ENCODE results near the gene NOXO1.
"Not testable (repeated sequence)": the region's sequence is repeated elsewhere in the genome, so short reads cannot be mapped to it uniquely, and the experiment has no call there.

Gene NOXO1

GRCh38 chr16:1941162-1942046 is 39.9 kb downstream of the NOXO1 start:
- H3K27ac Mint-ChIP-seq: no peak overlapping the region
- H3K36me3 Mint-ChIP-seq (ENCODE audit: low read depth): peaks cover 7% of the 10 kb centered on the region
- no peaks in the 10 kb centered on the region for H3K27me3 Mint-ChIP-seq (ENCODE audit: low read depth)
- peak overlapping the region; percentile 84 for H3K4me3 Mint-ChIP-seq
- no peaks in the 10 kb centered on the region for H3K9me3 Mint-ChIP-seq
- peaks cover 17% of the 10 kb centered on the region for H3K4me1 Mint-ChIP-seq (ENCODE audit: low read depth)

GRCh38 chr16:1940273-1941161 is 40.8 kb downstream of the NOXO1 start:
- Mint-ChIP-seq H3K4me1 (ENCODE audit: low read depth) (peaks cover 17% of the 10 kb centered on the region), H3K9me3 (no peaks in the 10 kb centered on the region), H3K27me3 (ENCODE audit: low read depth) (no peaks in the 10 kb centered on the region), H3K36me3 (ENCODE audit: low read depth) (peaks cover 7% of the 10 kb centered on the region), H3K27ac (no peak overlapping the region), H3K4me3 (no peak overlapping the region)

- H3K27ac Mint-ChIP-seq; H3K9me3 Mint-ChIP-seq; H3K4me3 Mint-ChIP-seq; H3K27me3 Mint-ChIP-seq (ENCODE audit: low read depth); H3K36me3 Mint-ChIP-seq (ENCODE audit: low read depth): not testable (repeated sequence)
- H3K4me1 Mint-ChIP-seq (ENCODE audit: low read depth): peaks cover 17% of the 10 kb centered on the region
Measured at GRCh38 chr16:1939833-1940232, 41.4 kb downstream of the NOXO1 start.

DNA sequence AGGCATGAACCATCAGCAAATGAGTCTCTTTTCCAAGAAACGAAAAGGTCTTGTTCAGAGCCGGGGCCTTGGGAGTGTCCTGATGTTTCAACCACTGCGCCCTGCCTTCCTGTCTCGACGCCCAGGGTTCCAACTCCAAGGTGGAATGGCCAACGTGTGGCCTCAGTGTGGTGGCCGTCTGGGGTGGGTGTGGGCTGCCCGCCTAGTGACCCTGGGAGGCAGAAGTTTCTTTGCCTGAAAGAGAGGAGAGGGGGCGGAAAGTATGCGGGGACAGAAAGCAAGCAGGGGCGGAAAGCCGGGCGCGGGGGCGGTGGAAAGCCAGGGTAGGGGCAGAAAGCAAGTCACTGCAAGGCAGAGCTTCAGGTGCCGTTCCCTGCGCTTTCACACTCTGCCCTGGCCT is 42.4 kb downstream of the NOXO1 start:
- no peak overlapping the region for H3K4me3 Mint-ChIP-seq
- peaks cover 14% of the 10 kb centered on the region for H3K4me1 Mint-ChIP-seq (ENCODE audit: low read depth)
- no peaks in the 10 kb centered on the region for H3K9me3 Mint-ChIP-seq

GRCh38 chr16:1938316-1938715 is 43.0 kb downstream of the NOXO1 start:
- H3K4me3 Mint-ChIP-seq: no peak overlapping the region
- no peaks in the 10 kb centered on the region for H3K9me3 Mint-ChIP-seq
- no peaks in the 10 kb centered on the region for H3K27me3 Mint-ChIP-seq (ENCODE audit: low read depth)
- peaks cover 7% of the 10 kb centered on the region for H3K36me3 Mint-ChIP-seq (ENCODE audit: low read depth)
- H3K27ac Mint-ChIP-seq: no peak overlapping the region
- peaks cover 11% of the 10 kb centered on the region for H3K4me1 Mint-ChIP-seq (ENCODE audit: low read depth)

More for the DNA sequence above, 42.4 kb downstream of the NOXO1 start:
- peaks cover 7% of the 10 kb centered on the region for H3K36me3 Mint-ChIP-seq (ENCODE audit: low read depth)
- H3K27ac Mint-ChIP-seq: no peak overlapping the region
- H3K27me3 Mint-ChIP-seq (ENCODE audit: low read depth): no peaks in the 10 kb centered on the region

- peaks cover 7% of the 10 kb centered on the region for H3K36me3 Mint-ChIP-seq (ENCODE audit: low read depth)
- no peaks in the 10 kb centered on the region for H3K27me3 Mint-ChIP-seq (ENCODE audit: low read depth)
- no peak overlapping the region for H3K27ac Mint-ChIP-seq
- peaks cover 9% of the 10 kb centered on the region for H3K4me1 Mint-ChIP-seq (ENCODE audit: low read depth)
- H3K9me3 Mint-ChIP-seq: no peaks in the 10 kb centered on the region
- H3K4me3 Mint-ChIP-seq: no peak overlapping the region
Measured at GRCh38 chr16:1936945-1937479, 44.3 kb downstream of the NOXO1 start.

- H3K4me3 Mint-ChIP-seq: no peak overlapping the region
- H3K27ac Mint-ChIP-seq: no peak overlapping the region
- H3K27me3 Mint-ChIP-seq (ENCODE audit: low read depth): peaks cover 6% of the 10 kb centered on the region
- H3K36me3 Mint-ChIP-seq (ENCODE audit: low read depth): peaks cover 3% of the 10 kb centered on the region
- H3K9me3 Mint-ChIP-seq: no peaks in the 10 kb centered on the region
- peaks cover 2% of the 10 kb centered on the region for H3K4me1 Mint-ChIP-seq (ENCODE audit: low read depth)
Measured at GRCh38 chr16:1933097-1933661, 48.1 kb downstream of the NOXO1 start.

DNA sequence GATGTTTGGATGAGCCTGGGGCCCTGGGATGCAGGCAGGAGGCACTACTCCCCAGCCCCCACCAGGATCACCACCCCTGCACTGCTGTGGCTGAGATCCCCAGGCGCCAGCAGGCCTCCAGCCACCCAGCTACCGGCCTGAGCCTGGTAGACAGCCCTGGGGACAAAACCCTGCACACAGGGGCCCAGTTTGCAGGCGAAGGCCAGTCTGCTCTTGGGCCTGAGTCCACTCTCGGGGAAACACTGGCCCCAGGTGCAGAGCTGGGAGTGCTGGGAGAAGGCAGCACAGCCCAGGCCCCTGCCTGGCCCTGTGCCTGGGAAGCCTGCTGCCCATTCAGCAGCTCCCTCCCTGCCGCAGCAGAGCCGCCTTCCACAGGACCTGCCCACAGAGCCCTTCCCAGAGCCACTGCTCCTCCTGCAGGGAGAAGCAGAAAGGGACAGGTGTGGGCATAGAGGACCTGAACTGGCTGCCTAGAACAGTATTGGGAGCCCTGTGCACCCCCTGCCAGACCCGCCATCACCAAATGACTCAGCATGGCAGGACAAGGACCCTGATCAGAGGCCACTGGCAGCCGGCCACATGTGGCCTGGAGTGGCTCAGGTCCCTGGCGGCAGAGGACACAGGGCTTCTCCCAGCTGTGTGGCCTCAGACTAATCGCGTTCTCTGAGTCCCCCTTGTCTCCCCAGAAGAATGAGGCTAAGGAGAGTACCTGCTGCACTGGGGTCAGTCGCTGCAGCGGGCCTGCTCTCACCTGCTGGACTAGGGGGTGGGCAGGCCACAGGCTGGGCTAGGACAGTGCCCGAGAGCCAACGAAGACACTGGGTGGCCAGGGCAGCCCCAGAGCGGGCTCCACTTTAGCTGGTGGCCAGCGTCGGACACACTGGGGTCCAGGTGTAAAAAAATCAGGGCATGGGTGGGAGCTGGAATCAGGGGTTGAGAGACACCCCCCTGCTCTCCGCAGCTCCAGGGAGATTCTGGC is 48.9 kb downstream of the NOXO1 start:
- peaks cover 2% of the 10 kb centered on the region for H3K4me1 Mint-ChIP-seq (ENCODE audit: low read depth)
- no peak overlapping the region for H3K27ac Mint-ChIP-seq
- H3K36me3 Mint-ChIP-seq (ENCODE audit: low read depth): no peaks in the 10 kb centered on the region

GRCh38 chr16:1930338-1930720 is 50.9 kb downstream of the NOXO1 start:
- no peak overlapping the region for H3K27ac Mint-ChIP-seq
- H3K4me3 Mint-ChIP-seq: no peak overlapping the region
- H3K4me1 Mint-ChIP-seq (ENCODE audit: low read depth): peaks cover 2% of the 10 kb centered on the region
- H3K9me3 Mint-ChIP-seq: no peaks in the 10 kb centered on the region
- no peaks in the 10 kb centered on the region for H3K36me3 Mint-ChIP-seq (ENCODE audit: low read depth)
- peaks cover 6% of the 10 kb centered on the region for H3K27me3 Mint-ChIP-seq (ENCODE audit: low read depth)

More for the DNA sequence above, 48.9 kb downstream of the NOXO1 start:
- Mint-ChIP-seq H3K9me3 (no peaks in the 10 kb centered on the region), H3K4me3 (no peak overlapping the region), H3K27me3 (ENCODE audit: low read depth) (peaks cover 6% of the 10 kb centered on the region)

DNA sequence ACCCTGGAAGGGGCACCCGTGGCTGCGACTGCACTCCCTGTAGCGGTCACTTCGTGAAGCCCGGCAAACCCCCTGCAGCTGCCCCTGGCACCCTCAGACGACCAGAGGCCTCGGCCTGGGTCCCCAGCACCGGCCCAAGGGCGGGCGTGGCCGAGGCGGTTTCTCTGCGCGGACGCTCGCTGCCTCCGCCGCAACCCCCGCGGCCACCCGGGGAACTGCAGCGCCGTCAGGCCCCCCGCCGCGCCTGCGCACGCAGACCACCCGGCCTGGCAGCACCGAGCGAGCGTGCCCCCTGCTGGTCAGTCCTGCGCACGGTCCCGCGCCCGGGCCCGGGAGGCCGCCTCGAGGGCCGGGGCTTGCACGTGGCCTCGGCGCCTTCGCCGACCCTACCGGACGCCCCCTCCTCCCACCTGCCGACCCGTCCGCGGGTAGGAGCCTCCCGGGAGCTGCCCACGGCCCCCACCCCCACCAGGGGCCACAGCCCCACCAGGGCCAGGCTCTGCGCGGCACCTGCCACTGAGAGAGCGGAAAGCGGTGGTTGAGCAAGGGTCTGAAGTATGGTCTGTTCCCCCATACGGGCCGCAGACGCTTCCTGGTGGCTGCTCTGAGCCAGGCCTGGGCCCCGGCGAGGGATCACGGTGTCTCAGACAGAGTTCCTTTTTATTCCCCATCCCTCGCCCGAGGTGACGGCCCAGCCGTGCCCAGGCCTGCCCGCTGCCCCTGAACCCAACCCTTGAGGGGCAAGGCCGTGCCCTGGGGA is 51.5 kb downstream of the NOXO1 start:
- Mint-ChIP-seq H3K27ac (no peak overlapping the region), H3K36me3 (ENCODE audit: low read depth) (no peaks in the 10 kb centered on the region), H3K4me3 (no peak overlapping the region), H3K27me3 (ENCODE audit: low read depth) (peaks cover 9% of the 10 kb centered on the region), H3K4me1 (ENCODE audit: low read depth) (peaks cover 2% of the 10 kb centered on the region), H3K9me3 (no peaks in the 10 kb centered on the region)

DNA sequence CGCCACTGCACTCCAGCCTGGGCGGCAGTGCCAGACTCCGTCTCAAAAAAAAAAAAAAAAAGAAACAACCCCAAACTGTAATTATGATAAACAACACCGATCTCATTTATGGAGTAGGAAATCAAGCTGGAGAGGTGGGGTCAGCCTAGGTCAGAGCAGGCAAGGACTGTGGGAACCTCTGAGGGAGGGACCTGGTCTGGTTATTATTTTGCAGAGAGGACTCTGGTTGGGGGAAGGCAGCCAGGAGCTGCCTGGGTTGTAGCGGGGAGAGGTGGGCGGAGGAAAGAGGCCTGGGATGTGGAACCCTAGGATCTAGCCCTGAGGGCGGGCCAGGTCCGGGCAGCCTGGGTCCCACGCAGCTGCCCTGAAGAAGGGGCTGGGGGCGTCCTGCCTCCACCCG is 52.2 kb downstream of the NOXO1 start:
- peaks cover 16% of the 10 kb centered on the region for H3K27me3 Mint-ChIP-seq (ENCODE audit: low read depth)
- peak overlapping the region; percentile 49 for H3K27ac Mint-ChIP-seq

More for the DNA sequence above, 52.2 kb downstream of the NOXO1 start:
- H3K4me3 Mint-ChIP-seq: peak overlapping the region; percentile 69
- H3K9me3 Mint-ChIP-seq: no peaks in the 10 kb centered on the region
- peaks cover 2% of the 10 kb centered on the region for H3K4me1 Mint-ChIP-seq (ENCODE audit: low read depth)
- H3K36me3 Mint-ChIP-seq (ENCODE audit: low read depth): no peaks in the 10 kb centered on the region

Measured in T-helper 1 cell treated with Interleukin-12 subunit alpha and Interleukin-12 subunit beta and Interleukin-4 antibody, amounts not matched to agents 30 μg/mL and 1 μg/mL, for 36 hours (primary cell).